Cardiac muscle cell (in vitro differentiated cells and primary cell): ENCODE results near the gene IST1. TPM values are rescaled to one million over a fixed set of nuclear protein-coding genes. Genes with fewer than 3 reads are reported as not detected.

Source experiments
- DNase-seq, 2 donors: peaks; one replicate each; pipeline versions ENCODE4 v3.0.0 to v3.0.0-alpha.2; 2010 to 2017; ENCODE audit warnings: low read depth in 1 of 2, low spot score in 1 of 2
- H3K27ac ChIP-seq: fragments of 200-600 bp; sonication (generic); 2 replicates; pipeline ENCODE4 v1.5.1; 2016
- H3K27me3 ChIP-seq: fragments of 200-600 bp; sonication (generic); 2 replicates; pipeline ENCODE4 v1.6.0; 2016; ENCODE audit warnings: control low read depth
- H3K36me3 ChIP-seq: fragments of 200-600 bp; sonication (generic); 2 replicates; pipeline ENCODE4 v1.5.1; 2016; ENCODE audit warnings: control low read depth
- H3K4me1 ChIP-seq: fragments of 200-600 bp; sonication (generic); 2 replicates; pipeline ENCODE4 v1.8.1; 2017; ENCODE audit warnings: low read depth, mild to moderate bottlenecking, mixed run types
- H3K4me3 ChIP-seq: fragments of 200-600 bp; sonication (generic); 2 replicates; pipeline ENCODE4 v1.5.1; 2016; ENCODE audit warnings: mild to moderate bottlenecking
- H3K9me3 ChIP-seq: fragments of 200-600 bp; sonication (generic); 2 replicates; pipeline ENCODE4 v1.5.1; 2017; ENCODE audit warnings: low read depth, mild to moderate bottlenecking, control low read depth
- polyA plus RNA-seq: library from polyadenylated mRNA; unstranded; fragments of >200 nt; fragmentation: Nextera tagmentation; extraction: Ambion mirVana; gene quantifications from 2 replicates; pipeline ENCODE4 v1.2.1, GENCODE V29; 2016
- total RNA-seq: library from RNA; depleted of rRNA; stranded (reverse); fragments of >200 nt; gene quantifications from 2 replicates; pipeline ENCODE4 v1.2.3, GENCODE V29; 2016
- TF ChIP-seq, protein P1 (sequence below): IDR thresholded peaks from 2 replicates; pipeline ENCODE4 v1.5.1; 2012; ENCODE audit warnings: low read depth, mild to moderate bottlenecking, low read length

The IST1 gene
- total and polyA plus RNA-seq, 2 experiments from 2014 or later = 164 to 248 TPM

DNA sequence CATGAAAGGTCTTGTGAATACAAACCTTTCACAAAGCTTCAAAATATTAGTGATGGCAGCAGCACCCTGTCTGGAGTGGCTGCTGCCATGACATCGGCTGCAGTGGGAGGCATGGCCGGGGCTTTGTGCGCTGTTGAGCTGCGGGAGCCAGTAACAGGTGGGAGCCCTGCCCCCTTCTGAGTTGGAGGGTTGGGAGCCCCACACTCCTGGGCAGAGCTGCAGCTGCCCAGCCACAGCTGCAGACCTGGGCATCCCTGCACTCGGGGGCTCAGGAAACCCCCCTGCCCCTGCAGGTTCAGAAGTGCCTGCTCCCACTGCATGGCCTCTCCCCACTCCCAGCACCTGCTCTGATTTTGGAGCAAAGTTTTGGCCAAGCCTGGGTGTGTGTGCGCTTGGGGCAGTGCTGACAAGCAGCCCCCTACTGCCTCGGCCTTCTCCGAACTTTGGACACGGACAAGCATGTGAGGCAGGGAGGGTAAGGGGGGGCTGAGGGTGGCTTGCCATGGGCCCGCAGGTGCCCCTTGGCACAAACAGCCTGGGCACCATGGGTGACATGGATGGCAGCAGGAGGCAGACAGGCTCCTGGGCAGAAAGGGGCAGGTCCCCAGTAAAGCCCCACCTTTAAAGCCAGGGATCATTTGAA is 42.7 kb downstream of the IST1 start:
- no peaks in the 10 kb centered on the region for H3K27me3 ChIP-seq
- TF ChIP-seq, protein P1, sequence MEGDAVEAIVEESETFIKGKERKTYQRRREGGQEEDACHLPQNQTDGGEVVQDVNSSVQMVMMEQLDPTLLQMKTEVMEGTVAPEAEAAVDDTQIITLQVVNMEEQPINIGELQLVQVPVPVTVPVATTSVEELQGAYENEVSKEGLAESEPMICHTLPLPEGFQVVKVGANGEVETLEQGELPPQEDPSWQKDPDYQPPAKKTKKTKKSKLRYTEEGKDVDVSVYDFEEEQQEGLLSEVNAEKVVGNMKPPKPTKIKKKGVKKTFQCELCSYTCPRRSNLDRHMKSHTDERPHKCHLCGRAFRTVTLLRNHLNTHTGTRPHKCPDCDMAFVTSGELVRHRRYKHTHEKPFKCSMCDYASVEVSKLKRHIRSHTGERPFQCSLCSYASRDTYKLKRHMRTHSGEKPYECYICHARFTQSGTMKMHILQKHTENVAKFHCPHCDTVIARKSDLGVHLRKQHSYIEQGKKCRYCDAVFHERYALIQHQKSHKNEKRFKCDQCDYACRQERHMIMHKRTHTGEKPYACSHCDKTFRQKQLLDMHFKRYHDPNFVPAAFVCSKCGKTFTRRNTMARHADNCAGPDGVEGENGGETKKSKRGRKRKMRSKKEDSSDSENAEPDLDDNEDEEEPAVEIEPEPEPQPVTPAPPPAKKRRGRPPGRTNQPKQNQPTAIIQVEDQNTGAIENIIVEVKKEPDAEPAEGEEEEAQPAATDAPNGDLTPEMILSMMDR = no peak
- H3K27ac ChIP-seq = no peak overlapping the region
- no peaks in the 10 kb centered on the region for H3K36me3 ChIP-seq
- H3K9me3 ChIP-seq = no peaks in the 10 kb centered on the region
- DNase-seq = no peak
- H3K4me3 ChIP-seq = no peak overlapping the region
- H3K4me1 ChIP-seq = peaks cover 32% of the 10 kb centered on the region

DNA sequence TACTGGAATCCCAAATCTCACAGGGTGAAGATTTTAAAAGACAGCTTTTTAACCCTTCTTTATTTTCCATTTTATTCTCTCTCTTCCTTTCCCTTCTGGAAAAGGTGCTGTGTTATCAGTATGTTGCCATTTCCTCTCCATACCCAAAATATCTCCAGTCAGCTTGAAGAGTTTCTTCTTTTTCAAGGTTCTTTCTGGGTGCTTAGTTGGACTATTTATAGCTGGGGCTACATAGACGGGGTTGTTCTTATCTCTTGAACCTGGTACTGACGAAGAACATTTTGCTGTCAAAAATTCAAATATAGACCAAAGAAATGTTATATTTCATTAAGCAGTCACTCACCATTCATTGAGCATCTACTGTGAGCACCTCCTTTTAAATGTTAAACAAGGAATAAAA is 48.6 kb downstream of the IST1 start:
- peak overlapping the region; percentile 68 for H3K27ac ChIP-seq
- peak in 1 of 2 donors; percentile 34 for DNase-seq
- TF ChIP-seq, protein P1 = no peak
- no peaks in the 10 kb centered on the region for H3K9me3 ChIP-seq
- H3K4me3 ChIP-seq = no peak overlapping the region
- H3K4me1 ChIP-seq = peaks cover 29% of the 10 kb centered on the region
- no peaks in the 10 kb centered on the region for H3K36me3 ChIP-seq
- no peaks in the 10 kb centered on the region for H3K27me3 ChIP-seq

DNA sequence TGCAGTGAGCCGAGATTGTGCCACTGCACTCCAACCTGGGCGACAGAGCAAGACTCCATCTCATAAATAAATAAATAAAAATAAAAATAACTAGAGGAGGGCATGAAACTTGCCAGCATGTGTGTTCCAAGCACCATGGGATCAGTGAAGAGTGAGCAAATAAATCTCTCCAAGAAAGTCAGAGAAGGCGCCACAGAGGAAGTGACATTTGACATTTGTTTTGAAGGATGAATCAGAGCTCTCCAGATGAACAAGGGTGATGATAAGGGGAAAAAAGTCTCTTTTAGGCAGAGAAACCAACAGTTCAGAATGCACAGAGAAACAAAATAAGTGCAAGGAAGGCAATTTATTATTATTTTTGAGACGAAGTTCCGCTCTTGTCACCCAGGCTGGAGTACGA is 50.3 kb downstream of the IST1 start:
- TF ChIP-seq, protein P1 = no peak
- Histone ChIP-seq H3K9me3 (no peaks in the 10 kb centered on the region), H3K4me3 (no peak overlapping the region), H3K27ac (peak overlapping the region; percentile 16), H3K27me3 (no peaks in the 10 kb centered on the region), H3K36me3 (no peaks in the 10 kb centered on the region), H3K4me1 (peaks cover 25% of the 10 kb centered on the region)
- peak in 1 of 2 donors; percentile 14 for DNase-seq

DNA sequence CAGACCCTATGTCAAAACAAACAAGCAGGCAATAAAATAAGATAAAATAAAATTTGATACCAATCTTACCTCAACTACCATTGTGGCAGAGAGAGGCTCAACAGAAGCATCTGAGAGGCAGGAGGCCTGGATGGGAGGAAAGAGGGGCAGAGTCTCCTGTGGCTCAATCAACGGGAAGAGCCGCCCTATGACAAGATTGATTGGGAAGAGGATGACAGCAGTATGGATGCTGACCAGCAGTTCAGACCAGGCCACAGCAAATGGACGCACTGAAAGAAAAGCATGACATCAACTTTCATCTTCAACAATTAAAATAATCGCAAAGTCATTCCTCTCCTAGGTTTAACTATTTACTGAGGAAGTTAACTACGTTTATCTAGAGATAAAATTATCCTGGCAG is 57.5 kb downstream of the IST1 start:
- no peak for DNase-seq
- Histone ChIP-seq H3K9me3 (no peaks in the 10 kb centered on the region), H3K4me3 (no peak overlapping the region), H3K4me1 (no peaks in the 10 kb centered on the region), H3K27ac (no peak overlapping the region), H3K36me3 (no peaks in the 10 kb centered on the region), H3K27me3 (no peaks in the 10 kb centered on the region)
- TF ChIP-seq, protein P1 = no peak

DNA sequence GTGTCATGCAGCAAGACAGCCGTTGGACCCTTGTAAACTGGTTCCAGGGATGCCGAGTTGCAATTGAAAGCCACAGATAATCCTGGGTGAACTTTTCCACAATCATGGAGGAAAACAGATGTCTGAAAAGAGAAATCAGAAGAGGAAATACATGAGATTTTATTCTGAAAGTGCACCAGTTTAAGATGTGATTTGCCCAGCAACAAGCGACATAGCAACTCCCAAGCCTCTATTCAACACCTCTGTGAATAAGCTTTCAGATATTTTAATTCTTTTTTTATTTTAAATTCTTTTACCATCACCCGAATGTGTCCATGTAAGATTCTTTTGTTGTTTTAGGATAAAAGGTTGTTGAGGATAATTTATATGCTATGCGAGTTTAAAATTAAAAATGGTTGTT is 58.8 kb downstream of the IST1 start:
- Histone ChIP-seq H3K36me3 (no peaks in the 10 kb centered on the region), H3K27me3 (no peaks in the 10 kb centered on the region), H3K4me3 (no peak overlapping the region), H3K27ac (no peak overlapping the region), H3K9me3 (no peaks in the 10 kb centered on the region), H3K4me1 (no peaks in the 10 kb centered on the region)
- TF ChIP-seq, protein P1 = no peak
- no peak for DNase-seq
